Suprapubic skin (tissue), 3 donors: ENCODE results near the gene COL25A1.

Source experiments
- EP300 ChIP-seq: sonication (generic); formaldehyde crosslinking; IDR thresholded peaks from one replicate; pipeline ENCODE4 v1.6.1; 2017; ENCODE audit warnings: antibody characterized with exemption
- POLR2A ChIP-seq, 2 donors: fragments of 450-650 bp; IDR thresholded peaks; one replicate each; pipeline ENCODE4 v1.6.1; 2017; ENCODE audit warnings: antibody characterized with exemption in 2 of 2, mild to moderate bottlenecking in 2 of 2, moderate library complexity in 2 of 2
- TF ChIP-seq, protein P1 (sequence below), 2 donors: fragments of 200-600 bp in 1 of 2; fragments of 450-650 bp in 1 of 2; sonication (generic) in 1 of 2; IDR thresholded peaks; one replicate each; pipeline ENCODE4 v1.5.1; 2016 to 2019; ENCODE audit warnings: antibody characterized with exemption in 2 of 2, mild to moderate bottlenecking in 1 of 2, moderate library complexity in 1 of 2

DNA sequence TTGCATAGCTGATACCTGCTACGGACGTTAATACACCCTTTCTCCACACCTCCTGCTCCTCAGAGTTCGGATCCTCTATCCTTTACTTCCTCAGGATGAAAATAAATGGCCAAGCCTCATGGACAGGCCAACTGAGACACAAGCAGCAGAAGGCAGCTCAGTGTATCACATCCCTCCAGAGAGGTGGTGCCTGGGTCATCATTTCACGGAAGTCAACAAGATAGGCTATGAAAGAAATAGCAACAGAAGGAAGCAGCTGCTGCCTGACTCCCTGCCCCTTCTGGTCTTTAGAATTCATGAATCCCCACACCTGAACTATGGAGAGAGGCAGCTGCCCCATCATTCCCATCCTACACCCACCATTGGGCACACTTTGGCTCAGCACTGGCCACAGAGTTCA is 272.5 kb downstream of the COL25A1 start:
- TF ChIP-seq, protein P1, sequence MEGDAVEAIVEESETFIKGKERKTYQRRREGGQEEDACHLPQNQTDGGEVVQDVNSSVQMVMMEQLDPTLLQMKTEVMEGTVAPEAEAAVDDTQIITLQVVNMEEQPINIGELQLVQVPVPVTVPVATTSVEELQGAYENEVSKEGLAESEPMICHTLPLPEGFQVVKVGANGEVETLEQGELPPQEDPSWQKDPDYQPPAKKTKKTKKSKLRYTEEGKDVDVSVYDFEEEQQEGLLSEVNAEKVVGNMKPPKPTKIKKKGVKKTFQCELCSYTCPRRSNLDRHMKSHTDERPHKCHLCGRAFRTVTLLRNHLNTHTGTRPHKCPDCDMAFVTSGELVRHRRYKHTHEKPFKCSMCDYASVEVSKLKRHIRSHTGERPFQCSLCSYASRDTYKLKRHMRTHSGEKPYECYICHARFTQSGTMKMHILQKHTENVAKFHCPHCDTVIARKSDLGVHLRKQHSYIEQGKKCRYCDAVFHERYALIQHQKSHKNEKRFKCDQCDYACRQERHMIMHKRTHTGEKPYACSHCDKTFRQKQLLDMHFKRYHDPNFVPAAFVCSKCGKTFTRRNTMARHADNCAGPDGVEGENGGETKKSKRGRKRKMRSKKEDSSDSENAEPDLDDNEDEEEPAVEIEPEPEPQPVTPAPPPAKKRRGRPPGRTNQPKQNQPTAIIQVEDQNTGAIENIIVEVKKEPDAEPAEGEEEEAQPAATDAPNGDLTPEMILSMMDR (IDR thresholded peaks at IDR 0.05), result no peak
- TF ChIP-seq POLR2A (IDR thresholded peaks at IDR 0.05) (no peak), EP300 (no peak)
